HEK293 (cell line): ENCODE results near the gene STMP1.

Experiments used
- CTCF ChIA-PET: fragments of 350-600 bp; formaldehyde crosslinking; extraction: SDS; loops from one replicate; lab custom pipeline; 2021; ENCODE audit warnings: antibody characterized with exemption; lab: Yijun Ruan, JAX
- POLR2A ChIA-PET: fragments of 300-600 bp; formaldehyde crosslinking; extraction: SDS; loops from one replicate; lab custom pipeline; 2020; ENCODE audit warnings: antibody characterized with exemption, inconsistent platforms; lab: Yijun Ruan, JAX
- H3K27ac ChIP-seq: fragments of 200-500 bp; sonication (Bioruptor generic); 2 replicates; pipeline ENCODE4 v1.5.1; 2014; ENCODE audit warnings: low read depth, low read length, control low read depth, inconsistent platforms; ENCODE audit errors: extremely low read depth
- H3K36me3 ChIP-seq, 2 experiments: fragments of 200-500 bp in 1 of 2; sonication (Bioruptor generic) in 1 of 2; 1 replicate in 1 of 2; 2 replicates in 1 of 2; pipeline ENCODE4 v1.5.1; 2014 to 2017; ENCODE audit warnings: inconsistent platforms in 2 of 2, low read length in 2 of 2; ENCODE audit not compliant: control insufficient read depth in 2 of 2, insufficient read depth in 1 of 2
- H3K4me1 ChIP-seq: fragments of 200-500 bp; sonication (Bioruptor generic); 2 replicates; pipeline ENCODE4 v1.5.1; 2014; ENCODE audit warnings: mild to moderate bottlenecking, low read length, inconsistent platforms; ENCODE audit not compliant: control insufficient read depth, insufficient read depth
- H3K4me3 ChIP-seq: 2 replicates; pipeline ENCODE4 v1.5.1; 2011; ENCODE audit warnings: low read depth, mild to moderate bottlenecking, control low read depth, low read length, moderate library complexity
- H3K9me3 ChIP-seq: fragments of 200-500 bp; sonication (Bioruptor generic); 2 replicates; pipeline ENCODE4 v1.5.1; 2014; ENCODE audit warnings: low read depth, low read length, inconsistent platforms; ENCODE audit not compliant: control insufficient read depth, insufficient read depth
- EGR2 ChIP-seq: fragments of 450-650 bp; formaldehyde crosslinking; IDR thresholded peaks from 2 replicates; pipeline ENCODE4 v1.5.1; 2016; ENCODE audit warnings: low read depth, missing biosample characterization, missing genetic modification characterization
- FEZF1 ChIP-seq: fragments of 450-650 bp; formaldehyde crosslinking; IDR thresholded peaks from 2 replicates; pipeline ENCODE4 v1.5.1; 2016; ENCODE audit warnings: missing biosample characterization, missing genetic modification characterization
- GLIS1 ChIP-seq: fragments of 450-650 bp; formaldehyde crosslinking; IDR thresholded peaks from 2 replicates; pipeline ENCODE4 v1.5.1; 2016; ENCODE audit warnings: missing biosample characterization, missing genetic modification characterization
- IKZF3 ChIP-seq: fragments of 450-650 bp; IDR thresholded peaks from 2 replicates; pipeline ENCODE4 v1.5.0; 2018; ENCODE audit warnings: missing biosample characterization, mild to moderate bottlenecking, missing genetic modification characterization, moderate library complexity
- OSR2 ChIP-seq: fragments of 450-650 bp; formaldehyde crosslinking; IDR thresholded peaks from 2 replicates; pipeline ENCODE4 v1.5.1; 2016; ENCODE audit warnings: missing biosample characterization, missing genetic modification characterization
- PRDM1 ChIP-seq: fragments of 450-650 bp; formaldehyde crosslinking; IDR thresholded peaks from 2 replicates; pipeline ENCODE4; 2016; ENCODE audit warnings: missing biosample characterization, missing genetic modification characterization
- SP7 ChIP-seq: fragments of 450-650 bp; formaldehyde crosslinking; IDR thresholded peaks from 2 replicates; pipeline ENCODE4 v1.5.1; 2016; ENCODE audit warnings: missing biosample characterization, missing genetic modification characterization
- TRIM28 ChIP-seq: IDR thresholded peaks from 2 replicates; pipeline ENCODE4 v1.6.1; 2011; ENCODE audit warnings: low read length, control low read depth, borderline replicate concordance
- WT1 ChIP-seq: fragments of 450-650 bp; formaldehyde crosslinking; IDR thresholded peaks from 2 replicates; pipeline ENCODE4 v1.5.1; 2016; ENCODE audit warnings: missing biosample characterization, missing genetic modification characterization
- ZBTB17 ChIP-seq: fragments of 450-650 bp; formaldehyde crosslinking; IDR thresholded peaks from 2 replicates; pipeline ENCODE4 v1.5.1; 2016; ENCODE audit warnings: missing biosample characterization, missing genetic modification characterization
- ZBTB8A ChIP-seq: fragments of 450-650 bp; formaldehyde crosslinking; IDR thresholded peaks from 2 replicates; pipeline ENCODE4 v1.5.1; 2016; ENCODE audit warnings: missing biosample characterization, missing genetic modification characterization
- ZEB2 ChIP-seq: fragments of 450-650 bp; formaldehyde crosslinking; IDR thresholded peaks from 2 replicates; pipeline ENCODE4 v1.5.1; 2016; ENCODE audit warnings: missing biosample characterization, missing genetic modification characterization
- ZIC2 ChIP-seq: fragments of 450-650 bp; formaldehyde crosslinking; IDR thresholded peaks from 2 replicates; pipeline ENCODE4 v1.5.1; 2016; ENCODE audit warnings: missing biosample characterization, missing genetic modification characterization
- ZNF133 ChIP-seq: fragments of 450-650 bp; formaldehyde crosslinking; IDR thresholded peaks from 2 replicates; pipeline ENCODE4 v1.5.1; 2016; ENCODE audit warnings: missing biosample characterization, missing genetic modification characterization
- ZNF169 ChIP-seq: fragments of 450-650 bp; formaldehyde crosslinking; IDR thresholded peaks from 2 replicates; pipeline ENCODE4 v1.5.1; 2016; ENCODE audit warnings: missing biosample characterization, missing genetic modification characterization
- ZNF24 ChIP-seq: fragments of 450-650 bp; formaldehyde crosslinking; IDR thresholded peaks from 2 replicates; pipeline ENCODE4 v1.5.1; 2016; ENCODE audit warnings: missing biosample characterization, missing genetic modification characterization
- ZNF266 ChIP-seq: fragments of 450-650 bp; formaldehyde crosslinking; IDR thresholded peaks from 2 replicates; pipeline ENCODE4 v1.5.1; 2016; ENCODE audit warnings: missing biosample characterization, missing genetic modification characterization, low read depth
- ZNF292 ChIP-seq: fragments of 450-650 bp; formaldehyde crosslinking; IDR thresholded peaks from 2 replicates; pipeline ENCODE4 v1.5.1; 2016; ENCODE audit warnings: low read depth, missing biosample characterization, missing genetic modification characterization, borderline replicate concordance
- ZNF341 ChIP-seq: fragments of 450-650 bp; formaldehyde crosslinking; IDR thresholded peaks from 2 replicates; pipeline ENCODE4; 2016; ENCODE audit warnings: low read depth, missing biosample characterization, missing genetic modification characterization
- ZNF350 ChIP-seq: fragments of 450-650 bp; formaldehyde crosslinking; IDR thresholded peaks from 2 replicates; pipeline ENCODE4 v1.5.0; 2017; ENCODE audit warnings: missing biosample characterization, mild to moderate bottlenecking, missing genetic modification characterization
- ZNF423 ChIP-seq: fragments of 450-650 bp; formaldehyde crosslinking; IDR thresholded peaks from 2 replicates; pipeline ENCODE4 v1.5.1; 2016; ENCODE audit warnings: missing biosample characterization, missing genetic modification characterization
- ZNF433 ChIP-seq: fragments of 450-650 bp; formaldehyde crosslinking; IDR thresholded peaks from 2 replicates; pipeline ENCODE4 v1.5.1; 2016; ENCODE audit warnings: missing biosample characterization, missing genetic modification characterization, low read depth
- ZNF530 ChIP-seq: fragments of 450-650 bp; formaldehyde crosslinking; IDR thresholded peaks from 2 replicates; pipeline ENCODE4 v1.5.1; 2016; ENCODE audit warnings: low read depth, missing biosample characterization, missing genetic modification characterization
- ZNF561 ChIP-seq: fragments of 450-650 bp; IDR thresholded peaks from 2 replicates; pipeline ENCODE4 v1.5.1; 2018; ENCODE audit warnings: missing biosample characterization, missing genetic modification characterization, borderline replicate concordance
- ZNF626 ChIP-seq: fragments of 450-650 bp; sonication (Bioruptor Pico); formaldehyde crosslinking; IDR thresholded peaks from 2 replicates; pipeline ENCODE4 v1.5.1; 2018; ENCODE audit warnings: missing biosample characterization, missing genetic modification characterization, inconsistent platforms
- ZNF629 ChIP-seq: fragments of 450-650 bp; formaldehyde crosslinking; IDR thresholded peaks from 2 replicates; pipeline ENCODE4 v1.5.1; 2017; ENCODE audit warnings: missing biosample characterization, missing genetic modification characterization
- ZSCAN30 ChIP-seq: fragments of 450-650 bp; IDR thresholded peaks from 2 replicates; pipeline ENCODE4 v1.5.1; 2018; ENCODE audit warnings: missing biosample characterization, mild to moderate bottlenecking, missing genetic modification characterization, moderate library complexity
- ZXDB ChIP-seq: fragments of 450-650 bp; formaldehyde crosslinking; IDR thresholded peaks from 2 replicates; pipeline ENCODE4 v1.5.1; 2016; ENCODE audit warnings: missing biosample characterization, missing genetic modification characterization
- TF ChIP-seq, protein P1 (sequence below): fragments of 450-650 bp; formaldehyde crosslinking; IDR thresholded peaks from 2 replicates; pipeline ENCODE4 v1.5.1; 2016; ENCODE audit warnings: missing biosample characterization, missing genetic modification characterization
- TF ChIP-seq, protein P2 (sequence below): fragments of 450-650 bp; formaldehyde crosslinking; IDR thresholded peaks from 2 replicates; pipeline ENCODE4 v1.5.1; 2016; ENCODE audit warnings: missing biosample characterization, missing genetic modification characterization

The STMP1 gene

DNA sequence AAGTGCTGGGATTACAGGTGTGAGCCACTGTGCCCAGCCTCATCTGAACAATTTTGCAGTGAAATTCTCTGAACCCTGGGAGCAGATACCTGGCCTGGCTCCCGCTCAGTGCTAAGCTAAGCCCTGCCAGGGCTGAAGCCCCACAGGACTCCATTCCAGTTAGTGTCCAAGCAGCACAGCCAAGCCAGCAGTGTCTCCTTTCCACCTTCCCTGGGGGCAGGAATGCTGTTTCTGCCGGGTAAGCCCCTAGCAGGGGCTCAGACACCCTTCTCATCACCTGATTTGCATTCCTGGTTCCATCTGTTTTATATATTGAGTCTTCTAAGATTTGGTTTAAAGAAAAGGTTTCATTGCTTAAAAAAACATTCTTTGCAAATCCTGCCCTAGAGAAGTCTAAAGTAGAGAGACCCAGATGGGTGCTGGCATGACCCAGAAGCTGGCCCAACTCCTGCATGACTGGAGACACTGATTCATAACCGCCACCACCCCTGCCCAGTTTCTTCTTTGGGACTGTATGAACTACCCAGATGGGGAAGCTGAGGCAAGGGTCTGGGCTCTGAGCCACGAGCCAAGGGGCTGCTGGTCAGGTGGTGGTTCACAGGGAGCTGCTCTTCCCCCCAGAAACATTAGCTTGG, 51.6 kb downstream of the STMP1 start:
- ChIA-PET CTCF (interaction anchor here (1.4 to 5.0 kb wide), 5 partner anchors 9 to 40 kb away, joined by 3 to 58 read pairs (median 9); partner anchors contain the start of gene SLC13A4), POLR2A (no interaction called here)
- no peak overlapping the region for H3K4me3 ChIP-seq
- H3K9me3 ChIP-seq, result no peaks in the 10 kb centered on the region
- no peak for TF ChIP-seq ZNF433 (tag by site-specific recombination)
- TF ChIP-seq ZNF133 (tag by site-specific recombination), result no peak
- TF ChIP-seq ZNF629 (tag by site-specific recombination), result no peak
- no peak for TF ChIP-seq ZNF292 (tag by site-specific recombination)
- TF ChIP-seq ZNF350 (tag by site-specific recombination), result no peak
- TF ChIP-seq ZNF626, result no peak
- TF ChIP-seq ZNF530, result no peak
- no peak for TF ChIP-seq ZNF169
- H3K4me1 ChIP-seq, result peaks cover 10% of the 10 kb centered on the region
- H3K27ac ChIP-seq, result no peak overlapping the region; the same call in 1 of the 2 replicates
- H3K36me3 ChIP-seq, result peaks cover 0 to 20% of the 10 kb centered on the region in 2 experiments; a peak in 1 of 3 replicates

DNA sequence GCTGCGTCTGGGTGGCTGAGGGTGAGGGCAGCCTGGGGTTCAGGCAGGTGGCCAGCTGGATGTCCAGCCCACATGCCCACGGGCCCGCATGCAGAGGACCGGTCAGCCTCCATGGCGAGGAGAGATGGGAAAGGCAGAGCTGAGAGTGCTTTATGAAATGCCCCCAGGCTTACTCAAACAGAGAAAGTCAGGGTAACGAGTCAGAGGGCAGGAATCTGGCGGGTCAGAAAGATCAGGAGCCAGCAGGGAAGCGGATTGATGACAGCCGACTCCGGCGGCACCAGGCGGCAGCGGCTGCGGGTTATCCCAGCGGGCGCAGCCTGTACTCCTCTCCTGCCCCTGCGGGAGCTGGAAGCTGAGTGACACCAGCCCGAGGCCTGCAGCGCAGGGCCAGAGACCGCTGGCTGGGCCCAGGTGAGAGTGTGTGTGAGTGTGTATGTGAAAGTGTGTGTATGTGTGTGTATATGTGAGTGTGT, 52.3 kb downstream of the STMP1 start:
- Histone ChIP-seq H3K9me3 (no peaks in the 10 kb centered on the region), H3K36me3 (peaks cover 0 to 22% of the 10 kb centered on the region in 2 experiments; a peak in 1 of 3 replicates), H3K27ac (no peak overlapping the region; the same call in 1 of the 2 replicates), H3K4me1 (peaks cover 10% of the 10 kb centered on the region), H3K4me3 (no peak overlapping the region)
- POLR2A ChIA-PET, result no interaction called here
- CTCF ChIA-PET, result interaction anchor here (0.5 to 5.0 kb wide), 3 partner anchors 10 to 385 kb away, joined by 4 to 58 read pairs (median 9); no protein-coding TSS in a partner anchor
- TF ChIP-seq TRIM28, result peak; percentile 13; the same call in 1 of the 2 replicates
- TF ChIP-seq EGR2 (tag by site-specific recombination), result no peak
- no peak for TF ChIP-seq ZNF266 (tag by site-specific recombination)
- peak; percentile 97 for TF ChIP-seq OSR2 (tag by site-specific recombination)
- peak; percentile 77 for TF ChIP-seq ZSCAN30 (tag by site-specific recombination)
- TF ChIP-seq, protein P1, sequence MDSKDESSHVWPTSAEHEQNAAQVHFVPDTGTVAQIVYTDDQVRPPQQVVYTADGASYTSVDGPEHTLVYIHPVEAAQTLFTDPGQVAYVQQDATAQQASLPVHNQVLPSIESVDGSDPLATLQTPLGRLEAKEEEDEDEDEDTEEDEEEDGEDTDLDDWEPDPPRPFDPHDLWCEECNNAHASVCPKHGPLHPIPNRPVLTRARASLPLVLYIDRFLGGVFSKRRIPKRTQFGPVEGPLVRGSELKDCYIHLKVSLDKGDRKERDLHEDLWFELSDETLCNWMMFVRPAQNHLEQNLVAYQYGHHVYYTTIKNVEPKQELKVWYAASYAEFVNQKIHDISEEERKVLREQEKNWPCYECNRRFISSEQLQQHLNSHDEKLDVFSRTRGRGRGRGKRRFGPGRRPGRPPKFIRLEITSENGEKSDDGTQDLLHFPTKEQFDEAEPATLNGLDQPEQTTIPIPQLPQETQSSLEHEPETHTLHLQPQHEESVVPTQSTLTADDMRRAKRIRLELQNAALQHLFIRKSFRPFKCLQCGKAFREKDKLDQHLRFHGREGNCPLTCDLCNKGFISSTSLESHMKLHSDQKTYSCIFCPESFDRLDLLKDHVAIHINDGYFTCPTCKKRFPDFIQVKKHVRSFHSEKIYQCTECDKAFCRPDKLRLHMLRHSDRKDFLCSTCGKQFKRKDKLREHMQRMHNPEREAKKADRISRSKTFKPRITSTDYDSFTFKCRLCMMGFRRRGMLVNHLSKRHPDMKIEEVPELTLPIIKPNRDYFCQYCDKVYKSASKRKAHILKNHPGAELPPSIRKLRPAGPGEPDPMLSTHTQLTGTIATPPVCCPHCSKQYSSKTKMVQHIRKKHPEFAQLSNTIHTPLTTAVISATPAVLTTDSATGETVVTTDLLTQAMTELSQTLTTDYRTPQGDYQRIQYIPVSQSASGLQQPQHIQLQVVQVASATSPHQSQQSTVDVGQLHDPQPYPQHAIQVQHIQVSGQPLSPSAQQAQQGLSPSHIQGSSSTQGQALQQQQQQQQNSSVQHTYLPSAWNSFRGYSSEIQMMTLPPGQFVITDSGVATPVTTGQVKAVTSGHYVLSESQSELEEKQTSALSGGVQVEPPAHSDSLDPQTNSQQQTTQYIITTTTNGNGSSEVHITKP (tag by site-specific recombination), result 0 out of 2 replicates have a peak, but pooled peaks have one; percentile 7
- no peak for TF ChIP-seq ZNF341
- TF ChIP-seq, protein P2, sequence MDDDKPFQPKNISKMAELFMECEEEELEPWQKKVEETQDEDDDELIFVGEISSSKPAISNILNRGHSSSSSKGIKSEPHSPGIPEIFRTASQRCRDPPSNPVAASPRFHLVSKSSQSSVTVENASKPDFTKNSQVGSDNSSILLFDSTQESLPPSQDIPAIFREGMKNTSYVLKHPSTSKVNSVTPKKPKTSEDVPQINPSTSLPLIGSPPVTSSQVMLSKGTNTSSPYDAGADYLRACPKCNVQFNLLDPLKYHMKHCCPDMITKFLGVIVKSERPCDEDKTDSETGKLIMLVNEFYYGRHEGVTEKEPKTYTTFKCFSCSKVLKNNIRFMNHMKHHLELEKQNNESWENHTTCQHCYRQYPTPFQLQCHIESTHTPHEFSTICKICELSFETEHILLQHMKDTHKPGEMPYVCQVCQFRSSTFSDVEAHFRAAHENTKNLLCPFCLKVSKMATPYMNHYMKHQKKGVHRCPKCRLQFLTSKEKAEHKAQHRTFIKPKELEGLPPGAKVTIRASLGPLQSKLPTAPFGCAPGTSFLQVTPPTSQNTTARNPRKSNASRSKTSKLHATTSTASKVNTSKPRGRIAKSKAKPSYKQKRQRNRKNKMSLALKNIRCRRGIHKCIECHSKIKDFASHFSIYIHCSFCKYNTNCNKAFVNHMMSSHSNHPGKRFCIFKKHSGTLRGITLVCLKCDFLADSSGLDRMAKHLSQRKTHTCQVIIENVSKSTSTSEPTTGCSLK (tag by site-specific recombination), result no peak
- peak; percentile 63 for TF ChIP-seq FEZF1 (tag by site-specific recombination)
- TF ChIP-seq ZNF561, result no peak
- peak; percentile 49; the same call in 1 of the 2 replicates for TF ChIP-seq ZNF423
- peak; percentile 14; the same call in 1 of the 2 replicates for TF ChIP-seq ZNF24 (tag by site-specific recombination)
- peak; percentile 90 for TF ChIP-seq PRDM1 (tag by site-specific recombination)
- TF ChIP-seq ZBTB8A (tag by site-specific recombination), result peak; percentile 63
- peak; percentile 39; the same call in 1 of the 2 replicates for TF ChIP-seq ZEB2 (tag by site-specific recombination)
- TF ChIP-seq WT1, result peak; percentile 33; the same call in 1 of the 2 replicates
- TF ChIP-seq SP7 (tag by site-specific recombination), result peak; percentile 52; the same call in 1 of the 2 replicates
- TF ChIP-seq GLIS1, result peak; percentile 25; the same call in 1 of the 2 replicates
- 0 out of 2 replicates have a peak, but pooled peaks have one; percentile 54 for TF ChIP-seq ZXDB (tag by site-specific recombination)
- peak; percentile 100 for TF ChIP-seq ZIC2 (tag by site-specific recombination)
- peak; percentile 43; the same call in 1 of the 2 replicates for TF ChIP-seq IKZF3 (tag by site-specific recombination)
- TF ChIP-seq ZBTB17 (tag by site-specific recombination), result peak; percentile 66
